HepG2 (cell line): ENCODE measurements around the gene FANCM. TPM values are rescaled to one million over a fixed set of nuclear protein-coding genes. Genes with fewer than 3 reads are reported as not detected.

Source experiments
- CHCHD3 ChIP-seq: sonication (generic); formaldehyde crosslinking; IDR thresholded peaks from 2 replicates; pipeline ENCODE4 v1.8.0; 2022; ENCODE audit warnings: mild to moderate bottlenecking, missing genetic modification reagents, moderate library complexity
- DR1 ChIP-seq: sonication (generic); formaldehyde crosslinking; IDR thresholded peaks from 2 replicates; pipeline ENCODE4 v1.8.0; 2021; ENCODE audit warnings: mild to moderate bottlenecking, missing genetic modification reagents, inconsistent platforms
- FOXA3 ChIP-seq: IDR thresholded peaks from 2 replicates; pipeline ENCODE4 v1.6.1; 2016; ENCODE audit warnings: missing genetic modification reagents, missing compliant biosample characterization
- GZF1 ChIP-seq: sonication (generic); formaldehyde crosslinking; IDR thresholded peaks from 2 replicates; pipeline ENCODE4 v1.5.1; 2020; ENCODE audit warnings: mild to moderate bottlenecking, missing genetic modification reagents
- HMG20A ChIP-seq: IDR thresholded peaks from 2 replicates; pipeline ENCODE4 v1.6.1; 2016; ENCODE audit warnings: borderline replicate concordance
- HNF4G ChIP-seq, 2 experiments: sonication (generic) in 1 of 2; formaldehyde crosslinking in 1 of 2; IDR thresholded peaks; 2 replicates each; pipeline versions ENCODE4 v1.4.0 to v1.6.1; 2011 to 2020; ENCODE audit warnings: borderline replicate concordance in 2 of 2, low read depth in 2 of 2, mild to moderate bottlenecking in 2 of 2, low read length in 1 of 2, missing genetic modification reagents in 1 of 2, moderate library complexity in 1 of 2
- KLF16 ChIP-seq, 2 experiments: sonication (generic) in 1 of 2; formaldehyde crosslinking in 1 of 2; IDR thresholded peaks; 2 replicates each; pipeline versions ENCODE4 v1.6.1 to v1.8.0; 2016 to 2023; ENCODE audit warnings: missing genetic modification reagents in 2 of 2, missing compliant biosample characterization in 1 of 2
- MAFF ChIP-seq: IDR thresholded peaks from 2 replicates; pipeline ENCODE4 v1.6.1; 2011; ENCODE audit warnings: low read depth, low read length, improper control_type of control experiment
- NFATC3 ChIP-seq: sonication (generic); formaldehyde crosslinking; IDR thresholded peaks from 2 replicates; pipeline ENCODE4 v1.5.1; 2020; ENCODE audit warnings: mild to moderate bottlenecking, missing genetic modification reagents
- PITX1 ChIP-seq: sonication (generic); formaldehyde crosslinking; IDR thresholded peaks from 2 replicates; pipeline ENCODE4 v1.5.1; 2020; ENCODE audit warnings: mild to moderate bottlenecking, missing genetic modification reagents
- PPARG ChIP-seq: conservative IDR thresholded peaks from 2 replicates; pipeline ENCODE4 v1.6.1; 2016; ENCODE audit warnings: missing biosample characterization, missing genetic modification reagents
- RXRA ChIP-seq: sonication (generic); formaldehyde crosslinking; IDR thresholded peaks from 2 replicates; pipeline ENCODE4 v1.5.1; 2020; ENCODE audit warnings: missing genetic modification reagents
- ZNF562 ChIP-seq: sonication (generic); formaldehyde crosslinking; IDR thresholded peaks from 2 replicates; pipeline ENCODE4 v1.8.0; 2022; ENCODE audit warnings: missing genetic modification reagents, borderline replicate concordance
- ZNF672 ChIP-seq: sonication (generic); formaldehyde crosslinking; IDR thresholded peaks from 2 replicates; pipeline ENCODE4 v1.8.1; 2022; ENCODE audit warnings: missing genetic modification reagents
- ZNF720 ChIP-seq: sonication (generic); formaldehyde crosslinking; IDR thresholded peaks from 2 replicates; pipeline ENCODE4 v1.4.0; 2020; ENCODE audit warnings: missing genetic modification reagents
- polyA plus RNA-seq, 8 experiments: library from polyadenylated mRNA; depleted of rRNA in 3 of 8; stranded (reverse) in 7 of 8; unstranded in 1 of 8; fragments of >200 nt; fragmentation: Illumina TruSeq in 4 of 8; extraction: Trizol in 4 of 8; gene quantifications; 2 replicates each; pipeline versions ENCODE4 v1.2.1 to v1.2.3, GENCODE V29; 2011 to 2016; ENCODE audit warnings: low read depth in 4 of 8, missing spikeins in 1 of 8, mixed read lengths in 1 of 8; ENCODE audit not compliant: insufficient read depth in 1 of 8
- total RNA-seq, 5 experiments: library from RNA; depleted of rRNA; stranded (reverse); fragments of >200 nt; fragmentation: Illumina TruSeq; extraction: Trizol; gene quantifications; 2 replicates each; pipeline ENCODE4 v1.2.3, GENCODE V29; 2016; ENCODE audit warnings: low read depth in 1 of 5
- TF ChIP-seq, protein P1 (sequence below): sonication (generic); formaldehyde crosslinking; IDR thresholded peaks from one replicate; pipeline ENCODE4 v1.5.1; 2020; ENCODE audit warnings: mild to moderate bottlenecking, missing genetic modification reagents; ENCODE audit errors: not compliant biosample characterization
- TF ChIP-seq, protein P2 (sequence below): sonication (generic); formaldehyde crosslinking; IDR thresholded peaks from 2 replicates; pipeline ENCODE4 v1.5.1; 2020; ENCODE audit warnings: missing genetic modification reagents, mild to moderate bottlenecking, borderline replicate concordance
- TF ChIP-seq, protein P3 (sequence below): sonication (generic); formaldehyde crosslinking; conservative IDR thresholded peaks from 2 replicates; pipeline ENCODE4 v1.4.0; 2020; ENCODE audit warnings: missing genetic modification reagents

Gene FANCM
- total and polyA plus RNA-seq, 2 of the 13 experiments (the other 11 are each of a cell fraction or from before 2014, with no cell fraction given) = 2.6 to 10.4 TPM

DNA sequence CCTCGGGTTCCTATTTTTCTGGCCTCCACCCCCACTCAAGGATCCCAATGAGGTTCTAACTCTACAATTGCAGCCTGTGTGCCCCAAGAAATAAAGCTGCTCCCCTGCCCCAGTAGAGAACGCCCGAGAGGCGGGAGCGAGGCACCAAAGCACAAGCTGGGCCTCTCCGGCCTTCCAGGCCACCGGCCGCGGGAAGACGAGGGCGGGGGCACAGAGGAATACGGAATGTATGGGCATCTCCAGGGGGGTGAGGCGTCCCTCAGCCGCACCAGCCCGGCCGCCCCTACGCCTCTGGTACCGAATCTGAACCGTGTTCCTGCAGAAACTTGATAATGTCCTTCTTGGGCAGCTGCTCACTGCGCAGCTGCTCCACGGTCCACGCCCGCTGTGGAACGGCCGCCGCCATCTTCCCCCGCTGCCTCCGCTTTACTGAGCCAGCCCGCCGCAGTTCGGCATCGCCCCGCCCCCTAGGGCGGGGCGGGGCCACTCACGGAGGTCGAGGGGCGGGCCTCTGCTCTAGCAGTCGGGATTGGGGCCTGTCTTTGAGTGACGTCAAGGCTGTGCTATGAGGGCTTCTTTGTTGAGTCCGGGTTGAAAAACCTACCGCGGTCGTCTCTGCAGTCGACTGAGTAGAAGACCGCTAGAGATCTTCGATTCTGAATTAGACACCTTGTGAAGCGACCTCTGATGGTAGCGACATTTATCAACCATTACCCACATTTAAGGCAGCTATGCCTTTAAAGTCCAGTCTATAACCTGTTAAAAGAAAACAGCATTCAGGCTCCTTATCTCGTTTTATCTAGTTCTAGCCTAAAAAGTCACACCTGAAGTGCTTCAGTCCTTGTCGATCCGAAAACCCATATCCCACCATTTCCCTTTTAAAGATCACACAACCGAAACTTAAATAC, 1.4 kb upstream of the FANCM start, which contains the start of gene FKBP3 (continued):
- TF ChIP-seq, protein P1, sequence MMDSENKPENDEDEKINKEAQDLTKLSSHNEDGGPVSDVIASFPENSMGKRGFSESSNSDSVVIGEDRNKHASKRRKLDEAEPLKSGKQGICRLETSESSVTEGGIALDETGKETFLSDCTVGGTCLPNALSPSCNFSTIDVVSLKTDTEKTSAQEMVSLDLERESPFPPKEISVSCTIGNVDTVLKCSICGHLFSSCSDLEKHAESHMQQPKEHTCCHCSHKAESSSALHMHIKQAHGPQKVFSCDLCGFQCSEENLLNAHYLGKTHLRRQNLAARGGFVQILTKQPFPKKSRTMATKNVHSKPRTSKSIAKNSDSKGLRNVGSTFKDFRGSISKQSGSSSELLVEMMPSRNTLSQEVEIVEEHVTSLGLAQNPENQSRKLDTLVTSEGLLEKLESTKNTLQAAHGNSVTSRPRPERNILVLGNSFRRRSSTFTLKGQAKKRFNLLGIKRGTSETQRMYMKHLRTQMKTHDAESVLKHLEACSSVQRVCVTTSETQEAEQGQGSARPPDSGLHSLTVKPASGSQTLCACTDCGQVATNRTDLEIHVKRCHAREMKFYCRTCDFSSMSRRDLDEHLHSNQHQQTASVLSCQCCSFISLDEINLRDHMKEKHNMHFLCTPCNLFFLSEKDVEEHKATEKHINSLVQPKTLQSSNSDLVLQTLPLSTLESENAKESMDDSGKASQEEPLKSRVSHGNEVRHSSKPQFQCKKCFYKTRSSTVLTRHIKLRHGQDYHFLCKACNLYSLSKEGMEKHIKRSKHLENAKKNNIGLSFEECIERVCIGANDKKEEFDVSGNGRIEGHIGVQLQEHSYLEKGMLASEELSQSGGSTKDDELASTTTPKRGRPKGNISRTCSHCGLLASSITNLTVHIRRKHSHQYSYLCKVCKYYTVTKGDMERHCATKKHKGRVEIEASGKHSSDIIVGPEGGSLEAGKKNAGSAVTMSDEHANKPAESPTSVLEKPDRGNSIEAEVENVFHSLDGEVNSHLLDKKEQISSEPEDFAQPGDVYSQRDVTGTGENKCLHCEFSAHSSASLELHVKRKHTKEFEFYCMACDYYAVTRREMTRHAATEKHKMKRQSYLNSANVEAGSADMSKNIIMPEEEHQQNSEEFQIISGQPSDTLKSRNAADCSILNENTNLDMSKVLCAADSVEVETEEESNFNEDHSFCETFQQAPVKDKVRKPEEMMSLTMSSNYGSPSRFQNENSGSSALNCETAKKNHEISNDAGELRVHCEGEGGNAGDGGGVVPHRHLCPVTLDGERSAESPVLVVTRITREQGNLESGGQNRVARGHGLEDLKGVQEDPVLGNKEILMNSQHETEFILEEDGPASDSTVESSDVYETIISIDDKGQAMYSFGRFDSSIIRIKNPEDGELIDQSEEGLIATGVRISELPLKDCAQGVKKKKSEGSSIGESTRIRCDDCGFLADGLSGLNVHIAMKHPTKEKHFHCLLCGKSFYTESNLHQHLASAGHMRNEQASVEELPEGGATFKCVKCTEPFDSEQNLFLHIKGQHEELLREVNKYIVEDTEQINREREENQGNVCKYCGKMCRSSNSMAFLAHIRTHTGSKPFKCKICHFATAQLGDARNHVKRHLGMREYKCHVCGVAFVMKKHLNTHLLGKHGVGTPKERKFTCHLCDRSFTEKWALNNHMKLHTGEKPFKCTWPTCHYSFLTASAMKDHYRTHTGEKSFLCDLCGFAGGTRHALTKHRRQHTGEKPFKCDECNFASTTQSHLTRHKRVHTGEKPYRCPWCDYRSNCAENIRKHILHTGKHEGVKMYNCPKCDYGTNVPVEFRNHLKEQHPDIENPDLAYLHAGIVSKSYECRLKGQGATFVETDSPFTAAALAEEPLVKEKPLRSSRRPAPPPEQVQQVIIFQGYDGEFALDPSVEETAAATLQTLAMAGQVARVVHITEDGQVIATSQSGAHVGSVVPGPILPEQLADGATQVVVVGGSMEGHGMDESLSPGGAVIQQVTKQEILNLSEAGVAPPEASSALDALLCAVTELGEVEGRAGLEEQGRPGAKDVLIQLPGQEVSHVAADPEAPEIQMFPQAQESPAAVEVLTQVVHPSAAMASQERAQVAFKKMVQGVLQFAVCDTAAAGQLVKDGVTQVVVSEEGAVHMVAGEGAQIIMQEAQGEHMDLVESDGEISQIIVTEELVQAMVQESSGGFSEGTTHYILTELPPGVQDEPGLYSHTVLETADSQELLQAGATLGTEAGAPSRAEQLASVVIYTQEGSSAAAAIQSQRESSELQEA (CRISPR knock-in tag) = peak; percentile 71
- TF ChIP-seq DR1 (CRISPR knock-in tag) (peak; percentile 46; the same call in 1 of the 2 replicates), RXRA (CRISPR knock-in tag) (peak; percentile 28; the same call in 1 of the 2 replicates), NFATC3 (CRISPR knock-in tag) (no peak), GZF1 (CRISPR knock-in tag) (peak; percentile 55; the same call in 1 of the 2 replicates), ZNF720 (CRISPR knock-in tag) (no peak), MAFF (no peak), HNF4G (IDR thresholded peaks at IDR 0.05; ENCODE audit: borderline replicate concordance, low read depth, low read length) (no peak), HNF4G (CRISPR knock-in tag; IDR thresholded peaks at IDR 0.05; ENCODE audit: borderline replicate concordance, low read depth) (no peak), KLF16 (CRISPR knock-in tag; IDR thresholded peaks at IDR 0.05) (peak in 1 of 2 experiments; percentile 71; a peak in 1 of 4 replicates), CHCHD3 (CRISPR knock-in tag) (no peak), HMG20A (CRISPR knock-in tag) (no peak), PITX1 (CRISPR knock-in tag) (peak; percentile 30; the same call in 1 of the 2 replicates), ZNF562 (CRISPR knock-in tag) (no peak), PPARG (CRISPR knock-in tag) (no peak), ZNF672 (CRISPR knock-in tag) (no peak), FOXA3 (0 out of 2 replicates have a peak, but pooled peaks have one; percentile 5)
- TF ChIP-seq, protein P2, sequence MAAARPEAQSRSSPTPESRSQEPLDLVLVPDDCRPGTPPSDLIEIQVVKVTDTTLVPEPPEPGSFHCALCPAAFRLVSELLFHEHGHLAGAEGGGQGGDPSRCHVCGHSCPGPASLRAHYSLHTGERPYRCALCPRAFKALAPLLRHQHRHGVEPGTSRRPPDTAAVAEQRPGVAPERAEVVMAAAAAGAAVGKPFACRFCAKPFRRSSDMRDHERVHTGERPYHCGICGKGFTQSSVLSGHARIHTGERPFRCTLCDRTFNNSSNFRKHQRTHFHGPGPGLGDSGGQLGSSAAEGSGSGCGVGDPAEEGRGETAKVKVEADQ (CRISPR knock-in tag) = peak; percentile 97
- TF ChIP-seq, protein P3, sequence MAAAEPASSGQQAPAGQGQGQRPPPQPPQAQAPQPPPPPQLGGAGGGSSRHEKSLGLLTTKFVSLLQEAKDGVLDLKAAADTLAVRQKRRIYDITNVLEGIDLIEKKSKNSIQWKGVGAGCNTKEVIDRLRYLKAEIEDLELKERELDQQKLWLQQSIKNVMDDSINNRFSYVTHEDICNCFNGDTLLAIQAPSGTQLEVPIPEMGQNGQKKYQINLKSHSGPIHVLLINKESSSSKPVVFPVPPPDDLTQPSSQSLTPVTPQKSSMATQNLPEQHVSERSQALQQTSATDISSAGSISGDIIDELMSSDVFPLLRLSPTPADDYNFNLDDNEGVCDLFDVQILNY (CRISPR knock-in tag) = 0 out of 2 replicates have a peak, but pooled peaks have one; percentile 62
